Measurements from ENCODE around the gene RDX.

The RDX gene

DNA sequence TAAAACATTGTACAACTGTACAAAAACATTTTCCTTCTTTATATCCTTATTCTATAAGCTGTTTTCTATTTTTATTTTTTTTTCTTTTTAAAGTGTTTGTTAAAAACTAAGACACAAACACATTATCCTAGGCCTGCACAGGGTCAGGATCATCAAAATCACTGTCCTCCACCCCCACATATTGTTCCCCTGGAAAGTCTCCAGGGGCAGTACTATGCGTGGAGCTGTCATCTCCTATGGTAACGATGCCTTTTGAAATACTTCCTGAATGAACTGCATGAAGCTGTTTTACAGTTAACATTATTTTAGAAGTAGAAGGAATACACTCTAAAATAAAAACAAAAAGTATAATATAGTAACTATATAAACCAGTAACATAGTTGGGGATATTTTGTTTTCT, 136.0 kb downstream of the RDX start:
- no peak for DNase-seq
- intact Hi-C loops (cut with DNase I): no loop called here

GRCh38 chr11:110160016-110160415, 136.4 kb downstream of the RDX start:
- intact Hi-C loops (cut with DNase I): no loop called here
- no peak for DNase-seq

DNA sequence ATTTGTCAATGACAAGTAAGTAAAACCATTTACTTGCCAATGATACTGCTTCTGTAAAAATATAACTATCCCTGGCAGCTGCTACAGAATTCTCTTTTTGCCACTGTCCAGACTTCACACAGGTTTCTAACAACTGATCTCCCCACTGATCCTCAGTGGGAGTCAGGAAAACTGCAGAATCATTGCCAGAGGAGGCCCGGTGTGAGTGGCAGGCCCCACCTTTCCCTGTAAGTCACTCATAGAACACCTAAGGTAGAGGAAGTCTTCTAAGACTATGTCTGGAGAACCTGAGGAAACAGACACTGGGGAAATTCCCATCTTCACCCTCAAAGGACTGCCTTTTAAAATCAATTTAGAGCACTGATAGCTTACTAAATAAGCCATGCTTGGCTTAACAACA, 136.9 kb downstream of the RDX start:
- intact Hi-C loops (cut with DNase I): no loop called here
- DNase-seq: peak in 1 of 42 donors; percentile 41

- intact Hi-C loops (cut with DNase I): no loop called here
- DNase-seq: no peak
These were observed 137.9 kb downstream of the RDX start for GRCh38 chr11:110158317-110159200.

- intact Hi-C loops (cut with DNase I): no loop called here
- DNase-seq: no peak
These were observed 139.9 kb downstream of the RDX start for GRCh38 chr11:110156503-110156902.

DNA sequence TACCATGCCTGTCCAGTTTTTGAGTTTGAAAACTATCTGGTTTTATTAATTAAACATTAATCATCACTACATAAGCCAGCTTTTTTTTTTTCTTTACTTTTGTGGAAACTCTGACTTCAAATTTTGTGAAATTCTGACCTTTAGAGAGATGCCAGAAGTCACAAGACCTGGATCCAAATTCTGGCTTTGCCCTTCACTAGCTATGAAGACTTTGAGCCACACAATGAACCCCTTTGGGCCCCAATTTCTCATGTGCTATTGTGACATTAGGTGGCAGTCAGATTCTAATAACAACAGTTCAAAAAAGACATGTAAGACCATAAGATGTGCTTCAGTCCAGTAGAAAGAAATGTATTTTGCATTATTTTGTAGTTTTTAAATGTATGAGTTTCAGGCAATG, 142.9 kb downstream of the RDX start:
- no peak for DNase-seq
- intact Hi-C loops (cut with DNase I): no loop called here

DNA sequence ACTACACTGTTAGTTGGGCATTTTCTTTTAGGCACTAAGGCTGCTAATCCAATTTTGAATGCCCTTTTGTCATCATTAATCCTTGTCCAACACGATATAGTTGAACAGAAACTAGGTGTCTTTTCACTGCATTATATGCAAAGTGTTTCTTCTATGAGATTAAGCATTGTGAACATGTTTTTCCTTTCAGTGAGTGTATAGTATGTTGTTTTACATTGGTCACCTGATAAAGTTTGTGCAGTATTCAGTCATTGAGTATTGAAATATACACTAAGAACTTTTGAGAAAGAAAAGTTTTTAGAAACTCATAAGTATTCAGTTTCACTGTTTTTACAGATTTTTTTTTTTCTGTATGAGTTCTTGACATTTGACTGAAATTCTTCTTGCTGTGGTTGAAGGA, 144.2 kb downstream of the RDX start:
- intact Hi-C loops (cut with DNase I): no loop called here
- no peak for DNase-seq

DNA sequence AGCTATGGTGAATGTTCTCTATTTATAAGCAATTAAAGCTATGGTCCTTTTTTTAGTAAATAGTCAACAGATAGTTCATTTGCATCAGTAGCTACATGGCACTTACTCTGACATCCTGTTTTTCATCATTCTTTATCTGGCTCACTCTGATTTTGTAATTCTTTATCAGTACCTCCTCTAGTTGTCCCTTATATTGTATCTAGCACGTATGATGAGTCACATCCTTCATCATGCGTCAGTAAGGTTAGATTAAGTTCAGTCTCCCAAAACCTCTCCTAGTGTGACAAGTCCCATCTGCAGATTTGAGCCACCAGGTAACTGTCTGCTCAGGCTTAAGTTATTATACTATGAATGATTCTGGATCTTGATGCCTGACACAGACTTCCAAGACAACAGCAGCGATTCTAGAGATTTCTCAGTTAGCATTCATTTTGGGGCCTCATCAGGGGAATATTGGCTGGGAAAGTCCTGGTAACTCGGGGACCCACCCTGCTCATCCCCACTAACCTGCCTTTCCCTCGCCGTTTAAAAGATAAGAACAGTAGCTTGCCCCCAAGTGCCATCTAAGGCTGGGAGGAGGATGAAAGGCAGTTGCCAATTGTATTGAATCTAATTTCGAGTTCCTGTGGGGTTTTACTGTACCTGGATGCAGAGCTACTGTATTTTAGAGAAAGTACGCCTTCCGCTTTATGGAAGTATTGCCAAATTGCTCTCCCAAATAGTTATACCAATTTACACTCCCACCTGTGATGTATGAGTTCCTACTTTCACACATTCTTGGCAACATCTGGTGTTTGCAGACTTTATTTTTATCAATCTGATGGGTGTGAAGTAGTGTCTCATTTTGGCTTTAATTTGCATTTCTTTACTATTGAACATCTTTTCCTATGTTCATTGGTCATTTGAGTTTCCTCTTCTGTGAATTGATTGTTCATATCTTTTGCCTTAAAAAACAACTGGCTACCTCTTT, 147.4 kb downstream of the RDX start:
- intact Hi-C loops (cut with DNase I): no loop called here
- DNase-seq: peak in 2 of 42 donors; percentile 24 to 44

DNA sequence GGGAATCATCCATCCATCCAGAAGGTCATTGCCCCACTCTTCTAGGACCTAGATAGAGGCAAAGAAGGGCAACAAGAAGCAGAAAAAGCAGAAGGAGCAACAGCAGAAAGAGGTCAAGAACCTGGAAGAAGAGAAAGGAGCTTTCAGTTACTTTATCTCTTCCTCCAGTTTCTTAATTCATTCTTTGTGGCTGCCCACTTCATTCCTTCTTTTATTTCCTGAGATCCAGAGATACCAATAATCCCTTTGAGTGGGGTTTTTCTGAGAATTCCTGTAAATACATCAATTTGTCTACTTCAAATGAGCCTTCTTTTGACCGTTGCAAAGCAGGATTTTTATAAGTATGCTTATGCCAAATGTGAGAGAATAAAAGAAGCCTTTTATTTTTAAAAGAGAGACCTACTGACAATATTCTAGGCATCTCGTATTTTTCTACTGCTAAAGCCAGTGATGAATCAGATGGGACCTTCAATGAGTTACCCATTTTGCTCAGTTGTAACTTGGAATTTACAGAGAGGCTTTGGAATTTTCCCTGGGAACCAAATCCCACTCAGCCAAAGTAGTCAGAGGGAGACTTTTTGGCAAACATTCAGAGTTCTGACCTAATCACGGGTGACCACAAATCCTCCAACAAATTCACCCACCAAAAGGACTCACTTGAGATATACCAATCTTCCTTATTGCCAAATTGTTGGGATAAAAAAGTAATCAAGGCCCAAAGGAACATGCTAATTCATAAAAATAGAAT, 148.3 kb downstream of the RDX start:
- DNase-seq: no peak
- intact Hi-C loops (cut with DNase I): no loop called here

GRCh38 chr11:110141812-110142211, 154.6 kb downstream of the RDX start:
- intact Hi-C loops (cut with DNase I): no loop called here
- no peak for DNase-seq

- intact Hi-C loops (cut with DNase I): no loop called here
These were observed 162.3 kb downstream of the RDX start for GRCh38 chr11:110134110-110134509.

DNA sequence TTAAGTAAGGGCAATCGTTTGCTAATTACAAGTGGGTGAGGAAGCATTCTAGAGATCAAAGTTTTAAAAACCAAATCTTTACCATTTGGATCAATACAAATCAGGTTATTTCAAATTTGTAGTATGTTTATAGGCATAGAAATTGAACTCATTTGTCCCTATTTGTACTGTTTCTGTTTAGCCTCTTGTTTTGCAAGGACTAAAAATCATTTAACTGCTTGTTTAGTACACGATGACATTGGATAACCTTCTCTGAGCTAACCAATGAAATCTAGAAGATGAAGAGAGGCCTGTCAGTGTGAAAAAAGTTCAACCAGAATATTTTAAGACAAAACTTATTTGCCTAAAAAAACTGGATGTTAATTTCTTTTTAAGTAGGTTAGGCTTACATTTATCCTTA, 163.3 kb downstream of the RDX start:
- no peak for DNase-seq
- intact Hi-C loops (cut with DNase I): no loop called here

More at GRCh38 chr11:110134110-110134509, 162.3 kb downstream of the RDX start:
- DNase-seq: peak in 25 of 42 donors; percentile 15 to 63 (median 38)

GRCh38 chr11:110131386-110132123, 164.9 kb downstream of the RDX start:
- DNase-seq: no peak
- intact Hi-C loops (cut with DNase I): no loop called here

DNA sequence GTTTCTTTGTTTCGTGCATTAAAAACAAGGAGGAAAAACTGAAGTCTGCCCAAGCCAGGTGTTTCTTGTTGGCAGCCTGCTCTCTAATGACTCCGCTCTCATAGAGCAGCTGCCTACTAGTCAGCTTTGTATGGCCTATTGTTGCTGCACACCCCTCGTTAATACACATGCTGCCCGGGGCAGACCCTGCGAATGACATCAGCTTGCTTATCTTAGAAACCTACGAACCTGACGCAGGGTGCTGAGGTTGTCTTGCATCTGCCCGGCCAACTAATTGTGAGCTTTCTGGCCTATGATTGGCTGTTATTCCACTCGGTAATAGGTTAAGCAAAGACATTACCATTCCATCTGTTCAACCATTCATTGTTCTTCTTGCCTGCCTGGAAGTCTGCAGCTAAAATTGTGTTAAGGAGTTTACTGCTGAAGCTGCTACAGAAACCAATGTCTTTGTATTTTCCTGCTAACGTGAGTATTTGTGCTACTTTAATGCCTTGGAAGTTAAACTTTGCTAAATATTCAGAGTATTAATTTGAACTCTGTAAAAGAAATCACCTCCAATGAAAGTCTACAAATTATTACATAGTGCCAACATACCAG, 165.7 kb downstream of the RDX start:
- peak in 33 of 42 donors; percentile 14 to 75 (median 38) for DNase-seq
- intact Hi-C loops (cut with DNase I): no loop called here

DNA sequence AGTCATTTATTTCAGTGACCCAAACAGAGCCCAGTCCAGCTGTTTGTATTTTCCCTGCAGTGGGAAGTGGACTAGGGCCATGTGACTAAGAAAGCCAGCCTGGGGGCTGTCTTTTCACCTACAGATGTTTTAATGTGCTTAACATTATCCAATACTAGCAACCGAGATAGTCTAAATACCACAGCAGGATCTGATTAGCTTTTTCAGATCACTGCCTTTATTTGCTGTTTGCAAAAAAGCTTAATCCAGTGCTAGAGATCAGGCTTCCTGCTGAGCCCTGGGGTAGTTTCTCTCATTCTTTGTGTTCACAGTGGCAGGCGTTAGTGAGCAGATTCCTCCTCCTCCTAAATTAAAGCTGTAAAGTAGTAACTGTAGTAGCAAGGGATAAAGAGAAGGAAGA, 168.3 kb downstream of the RDX start:
- intact Hi-C loops (cut with DNase I): no loop called here
- DNase-seq: peak in 2 of 42 donors; percentile 23 to 42

DNA sequence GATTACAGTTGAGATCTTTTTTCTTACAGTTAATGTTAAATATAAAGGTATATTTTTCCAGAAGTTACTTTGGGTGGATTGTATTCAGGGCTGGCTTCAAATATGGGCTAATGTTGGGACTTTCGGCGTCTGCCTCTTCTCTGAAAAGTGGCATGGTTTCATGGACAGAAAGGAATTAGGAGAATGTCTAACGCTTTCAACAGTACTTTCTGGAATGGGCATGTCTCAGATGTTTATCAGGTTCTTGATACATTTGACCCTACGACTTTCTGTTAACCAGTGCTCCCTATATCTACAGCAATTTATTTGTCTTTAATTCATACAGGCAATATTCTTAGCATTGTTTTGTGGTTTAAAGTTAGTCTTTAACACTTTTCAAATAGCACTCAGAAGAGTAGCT, 169.5 kb downstream of the RDX start:
- intact Hi-C loops (cut with DNase I): no loop called here
- DNase-seq: no peak

DNA sequence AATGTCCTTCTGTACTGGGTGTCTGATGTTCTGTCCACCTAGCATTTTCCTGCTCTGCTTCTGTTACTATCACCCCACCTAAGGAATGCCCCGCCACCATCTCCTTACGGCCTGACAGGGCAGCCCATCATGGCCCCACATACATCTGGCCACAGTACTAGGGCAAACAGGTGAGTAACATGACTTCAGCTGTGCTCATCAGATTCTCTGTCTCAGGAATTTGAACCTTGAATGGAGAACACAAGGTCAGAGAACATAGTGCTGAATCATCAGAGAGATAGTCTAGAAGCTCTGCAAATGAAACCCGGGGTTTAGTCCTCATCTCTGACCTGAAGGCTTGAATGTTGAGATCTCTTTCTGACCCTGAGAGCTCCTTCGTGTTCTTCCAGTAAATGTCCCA, 170.8 kb downstream of the RDX start:
- intact Hi-C loops (cut with DNase I): no loop called here
- DNase-seq: no peak

Data from head of caudate nucleus (tissue), 42 donors.